Measurements from ENCODE around the gene DKC1.
"Not testable (repeated sequence)": the region's sequence is repeated elsewhere in the genome, so short reads cannot be mapped to it uniquely, and the experiment has no call there.

The DKC1 gene

DNA sequence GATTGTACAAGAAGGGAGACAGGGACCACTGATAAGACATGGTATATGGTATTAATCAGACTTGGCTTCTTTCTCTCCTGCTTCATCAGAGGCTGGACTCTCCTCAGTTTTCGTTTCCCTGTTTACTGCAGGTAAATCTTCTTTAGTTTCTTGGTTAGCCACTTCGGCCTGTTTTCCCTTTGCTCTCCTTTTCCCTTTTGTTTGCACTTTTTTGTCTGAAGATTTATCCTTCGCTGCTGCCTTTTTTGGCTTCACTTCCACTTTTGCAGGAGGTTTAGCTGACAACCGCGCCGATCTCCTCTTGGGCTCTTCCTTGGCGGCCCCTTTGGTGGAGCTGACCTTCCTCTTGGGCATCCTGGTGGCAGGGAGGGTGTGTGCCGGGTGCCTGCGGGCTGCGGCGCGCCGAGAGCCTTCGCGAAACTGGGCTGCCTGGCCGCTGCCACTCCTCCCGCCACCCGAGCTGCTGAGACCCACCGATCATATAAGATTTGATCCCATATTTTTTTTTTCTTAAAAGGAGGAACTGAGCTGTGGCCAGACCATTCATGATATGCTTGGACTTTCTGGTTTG is 54.5 kb downstream of the DKC1 start:
- FAIRE-seq; DNase-seq (ENCODE audit: low spot score): not testable (repeated sequence)

DNA sequence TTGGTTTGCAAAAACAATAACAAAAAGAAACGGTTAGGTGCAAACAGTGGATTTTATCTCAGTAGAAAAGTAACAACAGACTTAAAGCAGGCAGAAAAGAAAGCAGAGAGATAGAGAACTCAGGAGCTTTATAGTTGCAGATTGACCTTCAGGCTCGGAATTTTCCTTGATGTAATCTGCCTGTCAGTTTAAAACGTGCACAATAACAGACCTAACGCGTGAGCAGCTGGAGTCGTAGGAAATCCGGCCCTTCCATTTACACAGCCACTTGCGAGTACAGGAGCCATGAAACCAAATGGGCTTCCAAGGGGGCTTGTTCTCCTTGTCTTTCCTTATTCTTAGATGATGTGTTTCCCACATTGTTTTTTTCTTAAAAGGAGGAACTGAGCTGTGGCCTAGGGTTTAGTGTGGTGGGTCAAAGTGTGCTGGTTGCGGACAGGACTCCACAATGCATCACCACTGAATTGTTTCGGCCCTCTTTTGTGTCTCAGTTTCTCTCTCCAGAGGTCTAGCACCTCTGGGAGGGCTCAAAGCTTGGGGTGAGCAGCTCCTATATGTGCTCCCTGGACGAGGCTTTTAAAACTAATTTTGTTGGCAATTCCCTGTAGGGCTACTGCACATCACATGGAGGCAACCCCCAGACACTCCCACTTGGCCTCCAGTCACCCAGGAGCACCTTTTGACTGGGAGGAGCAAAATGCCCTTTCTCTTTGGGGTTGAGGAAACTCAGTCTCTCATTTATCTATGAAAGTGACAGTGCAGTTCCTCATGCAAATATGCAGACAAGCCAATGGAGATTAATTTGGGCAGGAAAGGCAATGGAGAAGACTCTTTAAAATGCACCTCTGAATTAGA is 56.5 kb downstream of the DKC1 start:
- DNase-seq (ENCODE audit: low spot score) (no peak), FAIRE-seq (no peak)

DNA sequence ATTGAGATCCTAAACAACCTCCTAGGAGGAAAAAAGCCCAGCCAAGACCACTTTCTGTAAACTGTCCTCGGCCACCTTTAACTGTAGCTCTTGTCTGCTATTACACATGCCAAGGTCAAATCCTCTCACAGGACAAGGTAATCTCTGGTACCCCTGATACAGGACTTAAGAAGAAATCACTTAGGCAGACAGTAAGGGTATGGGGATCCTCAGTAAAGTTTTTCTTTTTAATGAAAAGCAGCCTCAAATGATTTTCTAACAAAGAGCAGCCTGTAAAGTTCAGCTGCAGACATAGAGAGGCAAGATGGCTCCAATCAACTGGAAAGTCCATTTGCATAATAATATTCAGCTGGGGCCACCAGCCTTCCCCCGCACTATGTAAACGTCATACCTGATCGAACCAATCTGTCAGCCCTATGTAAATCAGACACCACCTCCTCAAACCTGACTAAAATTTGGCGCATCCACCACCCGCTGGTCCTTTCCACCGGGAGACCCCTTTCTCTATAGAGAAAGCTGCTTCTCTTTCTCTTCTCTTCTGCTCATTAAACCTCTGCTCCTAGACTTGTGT is 57.2 kb downstream of the DKC1 start:
- DNase-seq (ENCODE audit: low spot score): no peak
- no peak for FAIRE-seq

DNA sequence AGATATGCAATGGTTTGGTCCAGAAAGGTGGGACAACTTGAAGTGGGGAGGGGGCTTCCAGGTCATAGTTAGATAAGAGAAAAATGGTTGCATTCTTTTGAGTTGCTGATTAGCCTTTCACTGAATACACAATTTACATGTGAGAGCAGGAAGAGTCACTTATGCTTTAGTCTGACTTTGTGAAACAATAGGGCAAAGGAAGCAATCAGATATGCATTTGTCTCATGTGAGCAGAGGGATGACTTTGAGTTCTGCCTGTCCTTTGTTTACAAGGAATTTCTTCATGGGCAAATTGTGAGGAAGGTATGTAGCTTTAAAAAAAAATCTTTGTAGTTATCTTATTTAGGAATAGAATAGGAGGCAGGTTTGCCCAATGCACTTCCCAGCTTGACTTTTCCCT is 58.9 kb downstream of the DKC1 start:
- DNase-seq (ENCODE audit: low spot score) (no peak), FAIRE-seq (no peak)

DNA sequence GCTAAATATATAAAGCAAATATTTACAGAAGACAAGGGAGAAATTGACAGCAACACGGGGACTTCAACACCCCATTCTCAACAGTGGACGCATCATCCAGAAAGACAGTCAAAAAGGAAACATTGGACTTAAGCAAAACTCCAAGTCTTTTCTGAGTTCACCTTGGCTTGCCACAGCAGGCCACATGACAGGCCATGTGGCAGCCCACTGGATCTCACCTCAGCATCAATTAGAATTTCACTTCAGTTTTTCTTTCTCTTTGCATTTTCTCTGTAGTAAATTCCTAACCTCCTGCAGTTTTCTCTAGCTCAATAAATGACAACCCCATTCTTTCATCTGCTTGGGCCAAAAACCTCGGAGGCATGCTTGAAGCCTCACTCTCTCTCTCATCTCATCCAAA is 59.4 kb downstream of the DKC1 start:
- FAIRE-seq (no peak), DNase-seq (ENCODE audit: low spot score) (no peak)

DNA sequence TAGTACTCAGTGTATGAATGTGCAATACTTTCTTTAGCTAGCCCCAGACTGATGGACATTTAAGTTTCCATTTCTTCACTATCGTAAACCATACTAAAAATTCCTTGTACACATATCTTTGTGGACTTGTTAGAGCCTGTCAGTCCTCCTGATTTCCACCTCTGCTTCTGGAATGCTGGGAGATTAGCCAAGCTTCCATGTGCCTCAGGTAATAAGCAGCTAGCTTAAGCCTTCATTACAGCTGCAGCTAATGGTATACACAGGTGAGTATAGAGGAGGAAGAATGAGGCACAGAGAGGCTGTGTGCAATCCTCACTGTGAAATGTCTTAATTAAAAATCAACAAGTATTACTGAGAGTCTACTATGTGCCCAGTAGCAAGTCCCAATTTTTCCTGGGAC is 62.0 kb downstream of the DKC1 start:
- no peak for DNase-seq (ENCODE audit: low spot score)

DNA sequence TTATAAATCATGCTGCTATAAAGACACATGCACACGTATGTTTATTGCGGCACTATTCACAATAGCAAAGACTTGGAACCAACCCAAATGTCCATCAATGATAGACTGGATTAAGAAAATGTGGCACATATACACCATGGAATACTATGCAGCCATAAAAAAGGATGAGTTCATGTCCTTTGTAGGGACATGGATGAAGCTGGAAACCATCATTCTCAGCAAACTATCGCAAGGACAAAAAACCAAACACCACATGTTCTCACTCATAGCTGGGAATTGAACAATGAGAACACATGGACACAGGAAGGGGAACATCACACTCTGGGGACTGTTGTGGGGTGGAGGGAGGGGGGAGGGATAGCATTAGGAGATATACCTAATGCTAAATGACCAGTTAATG is 62.9 kb downstream of the DKC1 start:
- not testable (repeated sequence) for DNase-seq (ENCODE audit: low spot score); FAIRE-seq

More for the DNA sequence above, 62.0 kb downstream of the DKC1 start:
- FAIRE-seq: no peak

Data from RCC 7860 (cell line).